Smooth muscle cell (in vitro differentiated cells): ENCODE measurements around the gene FN3K. TPM values are rescaled to one million over a fixed set of nuclear protein-coding genes. Genes with fewer than 3 reads are reported as not detected.

Experiments used
- DNase-seq: peaks from one replicate; lab custom pipeline; 2025; ENCODE audit not compliant: unreplicated experiment; lab: John Stamatoyannopoulos, UW
- H2AFZ ChIP-seq: fragments of 200-600 bp; sonication (generic); 2 replicates; pipeline ENCODE4 v1.6.0; 2016; ENCODE audit warnings: antibody characterized with exemption, low read depth, mild to moderate bottlenecking
- H3F3A ChIP-seq: fragments of 200-600 bp; sonication (generic); 2 replicates; pipeline ENCODE4 v1.6.0; 2017; ENCODE audit warnings: antibody characterized with exemption, low read depth
- H3K27ac ChIP-seq: fragments of 200-600 bp; sonication (generic); 2 replicates; pipeline ENCODE4 v1.5.1; 2016; ENCODE audit warnings: low read depth, mild to moderate bottlenecking
- H3K27me3 ChIP-seq: fragments of 200-600 bp; sonication (generic); 2 replicates; pipeline ENCODE4 v1.6.1; 2016; ENCODE audit warnings: low read depth, mild to moderate bottlenecking
- H3K36me3 ChIP-seq: fragments of 200-600 bp; sonication (generic); 2 replicates; pipeline ENCODE4 v1.5.1; 2016; ENCODE audit warnings: low read depth
- H3K4me1 ChIP-seq: fragments of 200-600 bp; sonication (generic); 2 replicates; pipeline ENCODE4 v1.5.1; 2016; ENCODE audit warnings: low read depth
- H3K4me2 ChIP-seq: fragments of 200-600 bp; sonication (generic); 2 replicates; pipeline ENCODE4 v1.6.0; 2016; ENCODE audit warnings: mild to moderate bottlenecking
- H3K4me3 ChIP-seq: fragments of 200-600 bp; sonication (generic); 2 replicates; pipeline ENCODE4 v1.5.1; 2016; ENCODE audit warnings: mild to moderate bottlenecking
- H3K79me2 ChIP-seq: fragments of 200-600 bp; sonication (generic); 2 replicates; pipeline ENCODE4 v1.6.0; 2016; ENCODE audit warnings: low read depth, mild to moderate bottlenecking
- H3K9ac ChIP-seq: fragments of 200-600 bp; sonication (generic); 2 replicates; pipeline ENCODE4 v1.6.0; 2016; ENCODE audit warnings: low read depth
- H3K9me3 ChIP-seq: fragments of 200-600 bp; sonication (generic); replicated peaks from 2 replicates; pipeline ENCODE4 v1.5.1; 2016; ENCODE audit warnings: low read depth
- H4K20me1 ChIP-seq: fragments of 200-600 bp; sonication (generic); 2 replicates; pipeline ENCODE4 v1.6.0; 2016; ENCODE audit warnings: low read depth
- WGBS: methylation state at CpG from one replicate; pipeline ENCODE4 v1.1.7; 2016; ENCODE audit warnings: low lambda C conversion rate; 5-methylcytosine and 5-hydroxymethylcytosine counted together
- polyA plus RNA-seq: library from polyadenylated mRNA; unstranded; fragments of >200 nt; fragmentation: Nextera tagmentation; extraction: Ambion mirVana; gene quantifications from 2 replicates; pipeline ENCODE4 v1.2.1, GENCODE V29; 2016
- total RNA-seq: library from RNA; depleted of rRNA; stranded (reverse); fragments of >200 nt; gene quantifications from 2 replicates; pipeline ENCODE4 v1.2.3, GENCODE V29; 2014
- TF ChIP-seq, protein P1 (sequence below): fragments of 200-600 bp; sonication (generic); IDR thresholded peaks from 2 replicates; pipeline ENCODE4 v1.5.1; 2017; ENCODE audit warnings: borderline replicate concordance, mild to moderate bottlenecking, antibody characterized with exemption; ENCODE audit not compliant: insufficient read depth, poor library complexity, severe bottlenecking

Gene FN3K
- total and polyA plus RNA-seq, 2 experiments from 2014 or later = 0.94 to 1.2 TPM

- Histone ChIP-seq H3K36me3 (no peaks in the 10 kb centered on the region), H3K4me1 (no peaks in the 10 kb centered on the region), H3K9ac (no peak overlapping the region), H3K4me2 (no peak overlapping the region), H4K20me1 (no peaks in the 10 kb centered on the region), H2AFZ (no peak overlapping the region), H3F3A (no peaks in the 10 kb centered on the region), H3K9me3 (no peaks in the 10 kb centered on the region), H3K27me3 (no peaks in the 10 kb centered on the region), H3K79me2 (peaks cover 9% of the 10 kb centered on the region), H3K4me3 (no peak overlapping the region), H3K27ac (peak overlapping the region; percentile 27)
- TF ChIP-seq, protein P1, sequence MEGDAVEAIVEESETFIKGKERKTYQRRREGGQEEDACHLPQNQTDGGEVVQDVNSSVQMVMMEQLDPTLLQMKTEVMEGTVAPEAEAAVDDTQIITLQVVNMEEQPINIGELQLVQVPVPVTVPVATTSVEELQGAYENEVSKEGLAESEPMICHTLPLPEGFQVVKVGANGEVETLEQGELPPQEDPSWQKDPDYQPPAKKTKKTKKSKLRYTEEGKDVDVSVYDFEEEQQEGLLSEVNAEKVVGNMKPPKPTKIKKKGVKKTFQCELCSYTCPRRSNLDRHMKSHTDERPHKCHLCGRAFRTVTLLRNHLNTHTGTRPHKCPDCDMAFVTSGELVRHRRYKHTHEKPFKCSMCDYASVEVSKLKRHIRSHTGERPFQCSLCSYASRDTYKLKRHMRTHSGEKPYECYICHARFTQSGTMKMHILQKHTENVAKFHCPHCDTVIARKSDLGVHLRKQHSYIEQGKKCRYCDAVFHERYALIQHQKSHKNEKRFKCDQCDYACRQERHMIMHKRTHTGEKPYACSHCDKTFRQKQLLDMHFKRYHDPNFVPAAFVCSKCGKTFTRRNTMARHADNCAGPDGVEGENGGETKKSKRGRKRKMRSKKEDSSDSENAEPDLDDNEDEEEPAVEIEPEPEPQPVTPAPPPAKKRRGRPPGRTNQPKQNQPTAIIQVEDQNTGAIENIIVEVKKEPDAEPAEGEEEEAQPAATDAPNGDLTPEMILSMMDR = no peak
- WGBS = 93% methylated on average over 18 of the region's 18 CpGs
- no peak for DNase-seq
Observed at GRCh38 chr17:82788206-82789001, 53.0 kb downstream of the FN3K start.

DNA sequence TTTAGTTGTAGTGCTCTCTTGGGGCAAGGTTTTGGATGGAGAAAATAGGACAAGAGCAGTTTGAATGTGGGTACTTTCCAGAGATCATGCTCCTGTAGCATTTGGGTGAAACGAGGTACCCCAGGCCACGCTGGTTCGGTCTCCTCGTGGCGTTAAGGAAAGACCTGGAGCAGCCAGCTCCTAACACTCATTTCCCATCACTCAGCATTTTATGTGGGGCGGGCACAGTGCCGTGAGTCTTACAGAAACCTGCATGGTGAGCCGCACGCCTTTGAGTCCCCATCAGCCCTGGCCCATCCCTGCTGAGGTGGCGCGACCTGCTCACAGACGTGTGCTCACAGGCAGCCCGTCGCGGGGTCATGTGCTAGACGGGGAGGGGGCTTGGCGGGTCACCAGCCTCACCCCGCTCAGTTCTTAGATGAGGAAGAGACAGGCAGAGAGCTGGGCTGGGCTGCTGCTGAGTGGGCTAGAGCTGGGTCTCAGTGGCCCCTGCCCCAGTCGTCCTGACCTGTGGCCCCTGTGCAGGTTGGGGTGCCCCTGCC is 53.7 kb downstream of the FN3K start:
- TF ChIP-seq, protein P1 = no peak
- H3K27ac ChIP-seq = peak overlapping the region; percentile 27
- no peaks in the 10 kb centered on the region for H4K20me1 ChIP-seq
- no peaks in the 10 kb centered on the region for H3K36me3 ChIP-seq
- H3K9ac ChIP-seq = no peak overlapping the region
- H3K9me3 ChIP-seq = no peaks in the 10 kb centered on the region
- H2AFZ ChIP-seq = no peak overlapping the region
- H3K27me3 ChIP-seq = no peaks in the 10 kb centered on the region
- 94% methylated on average over 19 of the region's 19 CpGs for WGBS
- no peaks in the 10 kb centered on the region for H3F3A ChIP-seq
- no peaks in the 10 kb centered on the region for H3K4me1 ChIP-seq
- H3K79me2 ChIP-seq = peaks cover 9% of the 10 kb centered on the region
- no peak overlapping the region for H3K4me2 ChIP-seq
- no peak overlapping the region for H3K4me3 ChIP-seq
- DNase-seq = no peak

GRCh38 chr17:82789806-82790205 is 54.4 kb downstream of the FN3K start:
- Histone ChIP-seq H3K4me1 (no peaks in the 10 kb centered on the region), H2AFZ (no peak overlapping the region), H3K9me3 (no peaks in the 10 kb centered on the region), H3K27me3 (no peaks in the 10 kb centered on the region), H3K36me3 (no peaks in the 10 kb centered on the region), H4K20me1 (no peaks in the 10 kb centered on the region), H3K4me2 (no peak overlapping the region), H3K27ac (no peak overlapping the region), H3F3A (no peaks in the 10 kb centered on the region), H3K4me3 (no peak overlapping the region), H3K79me2 (peaks cover 9% of the 10 kb centered on the region), H3K9ac (no peak overlapping the region)
- WGBS = 94% methylated on average over 18 of the region's 18 CpGs
- TF ChIP-seq, protein P1 = no peak
- no peak for DNase-seq
